OCI-LY7 (cell line): Measurements from ENCODE around the gene CACNB2. TPM values are rescaled to one million over a fixed set of nuclear protein-coding genes. Genes with fewer than 3 reads are reported as not detected.

ENCODE experiments used
- BruUV-seq: library from RNA; stranded (reverse); fragments of 400-500 nt; replicated peaks from 2 replicates; lab custom pipeline; 2021; lab: Mats Ljungman, UMichigan
- CTCF ChIA-PET: fragments of 300-600 bp; sonication (Branson Sonifier 250); formaldehyde crosslinking; loops from one replicate; lab custom pipeline; 2022; ENCODE audit warnings: antibody characterized with exemption; ENCODE audit not compliant: unreplicated experiment; lab: Charles Lee
- POLR2A ChIA-PET: fragments of 300-600 bp; sonication (Branson Sonifier 250); formaldehyde crosslinking; loops from one replicate; lab custom pipeline; 2022; ENCODE audit warnings: antibody characterized with exemption; lab: Charles Lee
- DNase-seq: peaks from one replicate; pipeline ENCODE4 v3.0.0-alpha.2; 2015; ENCODE audit warnings: low spot score
- H2AFZ ChIP-seq: fragments of 200-600 bp; sonication (generic), shearing (Covaris generic); 2 replicates; pipeline ENCODE4 v1.6.1; 2014; ENCODE audit warnings: mild to moderate bottlenecking, antibody characterized with exemption, low read length, moderate library complexity
- H3K27ac ChIP-seq: fragments of 200-600 bp; sonication (generic); 2 replicates; pipeline ENCODE4 v1.5.1; 2014; ENCODE audit warnings: mixed run types, low read depth, mild to moderate bottlenecking, moderate library complexity, low read length, inconsistent platforms; ENCODE audit not compliant: poor library complexity, severe bottlenecking
- H3K36me3 ChIP-seq: fragments of 200-600 bp; sonication (generic); 2 replicates; pipeline ENCODE4 v1.6.1; 2014; ENCODE audit warnings: mild to moderate bottlenecking, antibody characterized with exemption, low read length, moderate library complexity, mixed read lengths; ENCODE audit not compliant: insufficient read depth
- H3K4me1 ChIP-seq: fragments of 200-600 bp; sonication (generic); 2 replicates; pipeline ENCODE4 v1.5.1; 2014; ENCODE audit warnings: mild to moderate bottlenecking, low read length; ENCODE audit not compliant: insufficient read depth, poor library complexity, severe bottlenecking
- H3K4me2 ChIP-seq: fragments of 200-600 bp; sonication (generic); 2 replicates; pipeline ENCODE4 v1.6.1; 2014; ENCODE audit warnings: mild to moderate bottlenecking, low read length
- H3K4me3 ChIP-seq: fragments of 200-600 bp; sonication (generic); 2 replicates; pipeline ENCODE4 v1.5.1; 2014; ENCODE audit warnings: mild to moderate bottlenecking, low read depth, low read length; ENCODE audit not compliant: poor library complexity, severe bottlenecking
- H3K79me2 ChIP-seq: fragments of 200-600 bp; sonication (generic); 2 replicates; pipeline ENCODE4 v1.6.1; 2016; ENCODE audit warnings: low read depth, mild to moderate bottlenecking, low read length, moderate library complexity, mixed read lengths; ENCODE audit not compliant: insufficient read depth
- H3K9me2 ChIP-seq: fragments of 200-600 bp; sonication (generic); 2 replicates; pipeline ENCODE4 v1.6.1; 2016; ENCODE audit warnings: mild to moderate bottlenecking, low read length, mixed read lengths; ENCODE audit not compliant: insufficient read depth
- H3K9me3 ChIP-seq: fragments of 200-600 bp; sonication (generic); 2 replicates; pipeline ENCODE4 v1.6.1; 2014; ENCODE audit warnings: mild to moderate bottlenecking, mixed run types, low read length, mixed read lengths
- H4K20me1 ChIP-seq: fragments of 200-600 bp; sonication (generic); 2 replicates; pipeline ENCODE4 v1.6.1; 2014; ENCODE audit warnings: mild to moderate bottlenecking, antibody characterized with exemption, low read length, moderate library complexity, mixed read lengths; ENCODE audit not compliant: insufficient read depth
- CTCF ChIP-seq: fragments of 200-600 bp; sonication (generic); conservative IDR thresholded peaks from 2 replicates; pipeline ENCODE4 v1.5.1; 2014; ENCODE audit warnings: mild to moderate bottlenecking, antibody characterized with exemption, low read length, moderate library complexity, mixed read lengths
- EZH2phosphoT487 ChIP-seq: fragments of 200-600 bp; sonication (generic); IDR thresholded peaks from 2 replicates; pipeline ENCODE4 v1.6.1; 2018; ENCODE audit warnings: low read depth, borderline replicate concordance, mild to moderate bottlenecking, mixed run types, antibody characterized with exemption, low read length, moderate library complexity, mixed read lengths
- intact Hi-C: fragments of 100-400 bp; cut with micrococcal nuclease; formaldehyde crosslinking; loops from one replicate; pipeline ENCODE4 v1.10.0; 2022; ENCODE audit not compliant: unreplicated experiment
- total RNA-seq, 2 experiments: library from RNA; depleted of rRNA in 1 of 2; stranded (reverse); fragments of >200 nt in 1 of 2; shearing (Covaris generic) in 1 of 2; gene quantifications; 2 replicates each; pipeline ENCODE4 v1.2.3, GENCODE V29; 2014 to 2022

Gene CACNB2
- total RNA-seq, 2 experiments from 2014 or later: not detected

DNA sequence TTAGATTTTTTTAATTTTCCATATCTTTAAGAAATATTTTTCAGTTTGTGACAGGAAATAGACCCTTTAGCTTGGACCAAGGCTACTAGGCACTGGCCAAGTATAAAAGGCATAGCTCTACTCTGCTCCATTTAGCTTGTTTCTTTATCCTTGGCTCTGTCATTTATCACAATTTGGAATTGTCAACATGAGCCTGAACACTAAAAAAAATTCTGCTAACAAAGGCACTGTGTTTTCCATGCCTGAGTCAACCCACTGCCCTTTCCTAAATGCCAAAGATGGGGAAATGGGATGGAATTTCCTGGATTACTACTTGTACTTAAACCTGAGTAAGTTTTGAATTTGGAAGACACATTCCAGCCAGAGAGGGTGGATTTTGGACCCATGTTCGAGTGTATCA lies 382.8 kb downstream of the CACNB2 start:
- Histone ChIP-seq H3K4me3 (no peak overlapping the region), H3K4me1 (no peaks in the 10 kb centered on the region), H2AFZ (no peak overlapping the region), H3K4me2 (no peak overlapping the region), H3K27ac (no peak overlapping the region), H3K9me2 (no peaks in the 10 kb centered on the region), H3K9me3 (no peaks in the 10 kb centered on the region), H3K79me2 (no peaks in the 10 kb centered on the region), H4K20me1 (no peaks in the 10 kb centered on the region), H3K36me3 (no peaks in the 10 kb centered on the region; the same call in 1 of the 2 replicates)
- BruUV-seq: no TSS peak
- intact Hi-C loops: no loop called here
- DNase-seq: no peak
- no peak for TF ChIP-seq EZH2phosphoT487
- TF ChIP-seq CTCF: no peak
- POLR2A ChIA-PET: no interaction called here
- CTCF ChIA-PET: no interaction called here

GRCh38 chr10:18523858-18524257 lies 383.6 kb downstream of the CACNB2 start:
- no peak overlapping the region for H3K4me3 ChIP-seq
- no peaks in the 10 kb centered on the region for H3K79me2 ChIP-seq
- H3K4me2 ChIP-seq: no peak overlapping the region
- H3K9me2 ChIP-seq: no peaks in the 10 kb centered on the region
- H3K27ac ChIP-seq: no peak overlapping the region
- ChIA-PET CTCF (no interaction called here), POLR2A (interaction anchor here (0.7 kb wide), 1 partner anchor 812 kb away, joined by 9 read pairs; no protein-coding TSS in a partner anchor)
- BruUV-seq: no TSS peak
- intact Hi-C loops: no loop called here
- no peaks in the 10 kb centered on the region; the same call in 1 of the 2 replicates for H3K36me3 ChIP-seq
- no peaks in the 10 kb centered on the region for H4K20me1 ChIP-seq
- no peaks in the 10 kb centered on the region for H3K9me3 ChIP-seq
- TF ChIP-seq CTCF (no peak), EZH2phosphoT487 (no peak)
- no peak for DNase-seq
- H3K4me1 ChIP-seq: no peaks in the 10 kb centered on the region
- H2AFZ ChIP-seq: no peak overlapping the region

- no TSS peak for BruUV-seq
- POLR2A ChIA-PET: no interaction called here
Measured at GRCh38 chr10:18527687-18528086, 387.5 kb downstream of the CACNB2 start.

More at GRCh38 chr10:18527687-18528086, 387.5 kb downstream of the CACNB2 start:
- no peak for DNase-seq
- peaks cover 8% of the 10 kb centered on the region for H3K36me3 ChIP-seq
- no peak overlapping the region for H2AFZ ChIP-seq
- intact Hi-C loops: no loop called here
- no peaks in the 10 kb centered on the region for H4K20me1 ChIP-seq
- no peak overlapping the region for H3K4me2 ChIP-seq
- H3K9me3 ChIP-seq: no peaks in the 10 kb centered on the region
- no peaks in the 10 kb centered on the region for H3K9me2 ChIP-seq
- H3K79me2 ChIP-seq: no peaks in the 10 kb centered on the region
- H3K4me1 ChIP-seq: no peaks in the 10 kb centered on the region
- H3K27ac ChIP-seq: no peak overlapping the region
- TF ChIP-seq EZH2phosphoT487 (no peak), CTCF (no peak)
- CTCF ChIA-PET: interaction anchor here (0.5 kb wide), 1 partner anchor 361 kb away, joined by 4 read pairs; no protein-coding TSS in a partner anchor
- no peak overlapping the region for H3K4me3 ChIP-seq
